GM19035 (cell line): Measurements from ENCODE around the gene CLEC9A.

Experiments used
- ATAC-seq: cut with Tn5 transposase; IDR thresholded peaks from one replicate; pipeline ENCODE4 v1.9.1; 2021; ENCODE audit not compliant: unreplicated experiment

The CLEC9A gene

DNA sequence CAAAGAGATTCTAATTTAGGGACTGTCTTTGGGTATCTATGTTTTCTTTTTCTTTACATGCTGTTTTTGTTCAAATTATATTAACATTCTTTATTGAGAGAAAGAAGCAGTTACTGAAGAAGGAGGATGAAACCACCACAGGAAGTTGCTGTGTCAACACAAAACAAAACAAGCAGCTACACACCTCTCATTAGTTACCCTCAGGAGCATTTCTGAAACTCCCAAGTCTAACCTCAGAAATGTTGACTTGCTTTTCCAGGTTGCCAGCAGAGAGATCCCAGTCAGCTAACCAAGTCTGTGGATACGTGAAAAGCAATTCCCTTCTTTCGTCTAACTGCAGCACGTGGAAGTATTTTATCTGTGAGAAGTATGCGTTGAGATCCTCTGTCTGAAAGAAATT lies 34.8 kb downstream of the CLEC9A start:
- ATAC-seq: no peak

DNA sequence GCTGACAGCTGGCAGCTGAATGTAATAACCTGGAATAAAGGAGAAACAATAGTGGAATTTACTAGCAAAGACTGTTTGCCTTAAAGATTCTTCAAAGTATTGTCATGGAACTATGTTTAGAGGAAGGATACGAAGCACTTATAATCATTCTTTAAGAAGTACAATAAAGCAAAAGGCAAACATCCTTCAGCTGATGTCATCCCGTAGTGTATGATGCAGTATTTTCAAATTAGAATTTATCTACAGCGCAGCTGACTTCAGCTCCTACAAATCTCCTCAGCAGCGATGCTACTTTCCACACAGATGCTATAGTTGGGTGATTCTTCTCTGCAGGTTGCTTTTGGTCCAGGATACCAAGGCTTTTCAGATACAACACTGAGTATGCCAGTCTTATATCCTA lies 36.8 kb downstream of the CLEC9A start:
- ATAC-seq: no peak

DNA sequence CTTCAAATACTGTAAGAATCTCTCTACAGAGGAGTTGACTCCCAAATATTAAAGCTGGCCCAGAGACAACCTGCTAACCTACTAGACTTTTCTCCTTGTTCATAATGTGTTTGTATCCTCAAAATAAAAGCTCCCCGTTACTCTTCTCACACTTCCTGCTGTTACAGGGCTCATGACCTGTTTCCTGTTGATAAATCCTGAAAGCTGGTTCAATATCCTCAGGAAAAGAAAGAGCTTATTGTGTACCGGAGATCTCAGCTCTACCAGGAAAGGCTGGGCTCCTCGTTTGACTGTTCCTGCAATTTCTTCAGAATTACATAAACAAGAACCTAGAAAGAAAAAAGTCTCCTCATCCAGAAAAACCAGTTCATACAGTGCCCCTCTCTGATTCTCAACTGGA lies 37.5 kb downstream of the CLEC9A start:
- no peak for ATAC-seq

DNA sequence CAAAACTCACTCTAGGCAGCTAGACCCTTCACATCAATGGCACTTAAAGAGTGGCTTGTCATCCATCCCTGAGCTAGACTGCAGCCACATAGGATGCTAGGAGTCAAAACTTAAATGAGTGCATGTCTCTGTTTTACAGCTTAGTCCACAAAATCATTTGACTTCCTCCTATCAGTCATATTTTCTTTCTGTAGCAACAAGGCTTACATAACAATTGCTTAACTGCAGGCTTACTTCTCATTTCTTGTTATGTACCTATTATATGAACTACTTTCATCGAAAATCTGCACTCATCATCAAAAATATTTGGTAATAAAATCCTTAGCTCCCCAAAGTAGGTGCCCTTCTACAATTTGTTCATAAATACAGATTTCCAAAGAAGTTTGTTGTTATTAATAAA lies 38.2 kb downstream of the CLEC9A start:
- no peak for ATAC-seq

DNA sequence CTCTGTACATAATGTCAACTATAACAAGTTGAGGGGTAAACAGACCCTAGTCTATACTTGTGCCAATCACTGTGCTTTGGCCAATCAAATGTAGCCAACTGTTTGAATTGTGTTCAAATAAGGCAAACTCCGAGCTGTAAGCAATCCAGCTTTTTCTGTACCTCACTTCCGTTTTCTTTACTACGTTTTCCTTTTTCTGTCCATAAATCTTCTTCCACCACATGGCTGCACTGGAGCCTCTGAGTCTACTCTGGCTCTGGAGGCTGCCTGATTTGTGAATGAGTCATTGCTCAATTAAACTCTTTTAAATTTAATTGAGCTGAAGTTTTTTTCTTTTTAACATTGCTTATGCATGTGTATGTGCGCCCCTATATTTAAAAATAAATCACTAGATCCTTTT lies 38.6 kb downstream of the CLEC9A start:
- ATAC-seq: no peak

DNA sequence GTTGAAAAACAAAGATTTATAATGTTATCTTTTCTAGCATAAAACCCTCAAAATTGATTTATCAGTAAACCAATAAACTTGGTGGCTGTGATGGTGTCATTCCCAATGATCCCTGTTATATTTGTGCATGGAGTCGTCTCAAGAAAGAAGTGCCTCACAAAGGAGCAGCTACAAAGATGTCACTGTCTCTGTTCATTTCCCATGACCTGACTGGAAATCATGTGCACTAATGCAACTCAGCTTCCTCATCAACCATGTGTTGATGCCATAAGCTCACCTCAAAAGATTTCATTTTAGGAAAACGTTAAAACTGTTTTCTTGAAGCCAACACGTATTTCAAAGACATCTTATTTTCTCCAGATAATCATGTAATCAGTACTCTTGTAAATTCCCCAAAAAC lies 39.5 kb downstream of the CLEC9A start:
- ATAC-seq: no peak

DNA sequence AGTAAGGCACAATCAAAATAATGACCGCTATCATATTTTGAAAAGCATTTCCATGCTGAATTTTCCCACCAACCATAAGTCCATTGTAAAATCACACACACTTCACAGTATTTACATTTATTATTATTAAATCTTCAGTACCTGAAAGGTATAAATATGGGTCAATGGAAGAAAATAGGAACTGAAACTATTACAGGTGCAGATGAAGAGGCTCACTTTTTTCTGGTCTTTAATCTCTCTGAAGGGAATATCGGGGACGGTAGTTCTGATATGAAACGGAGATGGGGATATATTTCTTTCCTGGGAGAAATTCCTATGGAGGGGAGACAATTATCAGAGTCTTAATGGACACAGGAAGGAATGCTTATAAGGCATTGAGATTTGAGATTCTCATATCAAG lies 39.9 kb downstream of the CLEC9A start:
- no peak for ATAC-seq

DNA sequence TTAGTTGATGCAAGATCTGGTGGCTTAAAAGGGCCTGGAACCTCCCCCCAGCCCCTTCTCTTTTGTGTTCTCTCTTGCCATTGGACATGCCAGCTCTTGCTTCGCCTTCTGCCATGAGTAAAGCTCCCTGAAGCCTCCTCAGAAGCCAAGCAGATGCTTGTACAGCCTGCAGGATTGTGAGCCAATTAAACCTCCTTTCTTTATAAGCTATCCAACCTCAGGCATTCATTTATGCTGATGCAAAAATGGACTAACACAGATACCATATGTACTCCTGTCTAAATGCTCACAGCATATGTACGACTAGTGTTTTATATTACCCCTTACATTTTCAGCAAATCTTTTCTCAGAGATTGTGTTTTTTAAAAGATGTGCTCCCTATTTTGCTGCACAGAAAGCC lies 41.6 kb downstream of the CLEC9A start:
- no peak for ATAC-seq

DNA sequence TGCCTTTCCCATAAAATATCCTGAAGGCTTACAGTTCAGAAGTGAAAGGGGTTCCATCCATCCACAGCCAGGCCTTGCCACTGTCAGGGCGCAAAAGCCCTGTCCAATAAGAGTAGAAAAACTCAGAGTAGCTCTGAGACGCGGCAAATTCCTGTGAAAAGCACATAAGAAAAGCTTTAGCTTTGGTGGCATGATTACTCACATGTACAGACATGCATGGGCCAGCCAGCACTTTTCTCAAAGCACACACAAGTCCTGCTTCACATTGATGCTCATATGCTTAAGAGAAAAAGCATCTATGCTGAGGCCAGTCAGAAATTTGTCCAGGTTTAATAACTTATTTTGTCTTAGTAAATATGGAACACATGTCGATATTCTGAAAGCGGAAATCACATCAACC lies 42.8 kb downstream of the CLEC9A start:
- ATAC-seq: no peak

DNA sequence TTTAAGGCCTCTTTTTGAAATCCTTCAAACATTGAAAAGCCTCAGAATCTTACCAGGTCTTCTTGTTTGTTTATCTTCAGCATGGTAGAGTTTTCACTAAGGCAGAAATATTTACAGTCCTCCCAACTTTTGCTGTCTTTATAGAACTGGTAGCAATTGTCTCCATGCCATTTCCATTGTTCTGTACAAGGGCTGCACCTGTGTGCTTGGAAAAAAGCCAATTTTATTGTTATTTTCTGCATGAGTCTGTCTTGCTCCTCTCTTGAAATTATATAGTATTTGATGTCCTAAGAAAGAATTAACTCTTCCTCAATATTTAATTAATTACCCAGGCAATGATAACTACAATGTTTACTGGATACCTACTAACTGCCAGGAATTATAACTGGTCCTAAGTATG lies 45.0 kb downstream of the CLEC9A start:
- no peak for ATAC-seq

DNA sequence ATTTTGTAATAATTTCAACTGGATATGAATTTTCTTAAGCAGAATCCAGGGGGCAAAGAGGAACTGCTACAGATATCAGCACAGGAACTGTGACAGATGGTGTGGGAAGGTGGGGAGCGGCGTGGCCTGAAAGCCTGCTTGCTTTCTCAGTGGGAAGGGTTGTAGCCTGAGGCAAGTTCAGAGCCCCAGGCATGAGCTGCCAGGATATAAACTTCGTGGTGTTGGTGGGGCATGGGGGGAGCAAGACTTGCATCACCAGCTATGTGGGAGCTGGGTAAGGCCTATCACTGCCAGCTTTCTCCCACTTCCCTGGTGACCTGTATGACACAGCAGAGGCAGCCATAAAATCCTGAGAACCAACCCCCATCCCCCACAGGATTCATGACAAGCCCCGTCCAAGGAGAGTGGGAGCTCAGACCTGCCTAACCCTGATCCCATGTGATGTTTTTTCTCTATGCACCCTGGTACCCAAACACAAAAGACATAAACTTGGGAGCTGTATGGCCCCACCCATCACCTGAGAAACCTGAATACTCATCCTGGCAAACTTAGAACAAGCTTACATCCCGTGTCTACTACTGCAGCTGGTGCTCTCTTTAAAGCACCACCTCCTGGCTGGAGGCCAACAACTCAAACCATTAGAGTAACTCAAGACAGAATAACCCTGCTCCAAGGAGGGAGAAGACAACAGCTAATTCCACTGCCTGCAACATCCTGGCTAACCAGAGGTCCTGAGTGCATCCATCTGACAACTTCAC lies 51.8 kb downstream of the CLEC9A start:
- ATAC-seq: no peak

DNA sequence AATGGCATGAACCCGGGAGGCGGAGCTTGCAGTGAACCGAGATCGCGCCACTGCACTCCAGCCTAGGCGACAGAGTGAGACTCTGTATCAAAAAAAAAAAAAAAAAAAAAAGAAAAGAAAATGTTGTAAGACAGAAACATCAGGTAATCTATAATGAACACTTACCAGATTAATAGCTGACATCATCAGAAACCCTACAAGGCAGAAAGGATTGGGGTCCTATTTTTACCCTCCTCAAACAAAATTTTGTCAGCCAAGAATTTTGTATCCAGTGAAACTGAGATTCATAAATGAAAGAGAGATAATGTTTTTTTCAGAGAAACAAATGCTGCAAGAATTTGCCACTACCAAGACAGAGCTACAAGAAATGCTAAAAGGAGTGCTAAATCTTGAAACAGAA lies 54.3 kb downstream of the CLEC9A start:
- ATAC-seq: no peak

DNA sequence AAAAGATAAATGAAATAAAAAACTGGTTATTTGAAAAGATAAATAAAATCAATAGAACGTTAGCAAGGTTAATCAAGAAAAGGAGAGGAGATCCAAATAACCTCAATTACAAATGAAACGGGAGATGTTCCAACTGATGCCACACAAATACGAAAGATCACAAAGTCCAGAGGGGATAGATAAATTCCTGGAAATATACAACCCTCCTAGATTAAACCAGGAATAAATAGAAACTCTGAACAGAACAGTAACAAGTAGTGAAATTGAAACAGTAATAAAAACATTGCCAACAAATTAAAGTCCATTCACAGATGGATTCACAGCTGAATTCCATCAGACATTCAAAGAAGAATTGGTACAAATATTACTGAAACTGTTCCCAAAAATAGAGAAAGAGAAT lies 55.9 kb downstream of the CLEC9A start:
- no peak for ATAC-seq

DNA sequence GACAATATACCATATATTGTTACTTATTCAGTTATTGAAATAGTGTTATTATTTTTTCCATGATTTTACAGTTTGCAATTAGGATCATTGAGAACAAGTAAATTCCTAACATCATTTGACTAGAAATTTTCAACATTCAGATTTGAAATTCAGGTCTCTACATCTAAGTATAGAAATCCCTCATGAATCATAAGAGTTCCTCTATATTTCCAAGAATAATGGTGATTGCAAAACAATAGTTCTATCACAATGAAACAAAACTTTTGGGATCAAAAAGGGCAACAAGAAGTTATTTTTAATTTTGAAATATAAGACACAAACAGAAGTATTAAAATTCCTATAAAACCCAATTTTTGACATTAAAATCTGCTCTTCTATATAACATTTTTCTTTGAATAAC lies 57.5 kb downstream of the CLEC9A start:
- ATAC-seq: no peak

DNA sequence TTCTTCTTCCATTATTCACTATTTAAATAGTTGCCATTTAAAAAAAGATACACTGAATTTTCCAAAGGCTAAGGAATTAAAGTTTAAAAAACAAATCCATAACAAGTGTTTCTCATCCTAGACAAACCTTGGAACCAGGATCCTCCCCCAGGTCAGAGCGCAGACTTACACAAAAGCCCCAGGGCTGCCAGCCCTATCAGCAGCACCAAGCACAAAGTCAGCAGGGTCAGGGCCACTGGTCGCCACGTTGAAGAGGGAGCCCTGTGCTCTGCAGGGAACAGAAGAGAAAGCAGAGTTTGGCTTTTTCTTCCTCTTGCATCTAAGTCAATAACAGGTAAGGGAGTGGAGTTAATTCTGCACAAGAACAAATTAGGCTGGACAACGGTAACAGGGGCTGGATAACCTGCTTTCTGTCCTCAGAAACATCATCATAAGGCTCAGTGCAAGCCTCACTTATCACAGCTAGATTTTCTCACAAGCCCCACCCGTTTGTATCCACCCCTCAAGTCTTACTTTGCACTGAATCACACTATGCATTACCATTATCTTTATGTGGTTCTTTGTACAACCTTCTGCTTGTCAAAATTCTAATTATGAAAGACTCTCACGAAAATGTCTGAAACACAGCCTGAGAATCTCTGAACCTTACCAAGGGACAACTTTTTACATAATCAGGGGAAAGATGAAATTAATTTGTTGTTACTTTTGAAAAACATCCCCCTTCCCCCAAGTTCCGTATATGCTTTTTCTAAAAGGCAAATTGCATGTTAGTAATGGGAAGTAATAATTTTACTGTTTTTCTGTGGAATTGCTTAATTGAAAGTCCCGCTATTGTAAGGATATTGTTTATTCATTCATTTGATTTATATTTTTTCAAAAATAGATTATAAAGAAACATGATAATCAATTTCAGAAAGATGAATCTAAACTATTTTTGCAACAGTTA lies 58.7 kb downstream of the CLEC9A start:
- no peak for ATAC-seq

DNA sequence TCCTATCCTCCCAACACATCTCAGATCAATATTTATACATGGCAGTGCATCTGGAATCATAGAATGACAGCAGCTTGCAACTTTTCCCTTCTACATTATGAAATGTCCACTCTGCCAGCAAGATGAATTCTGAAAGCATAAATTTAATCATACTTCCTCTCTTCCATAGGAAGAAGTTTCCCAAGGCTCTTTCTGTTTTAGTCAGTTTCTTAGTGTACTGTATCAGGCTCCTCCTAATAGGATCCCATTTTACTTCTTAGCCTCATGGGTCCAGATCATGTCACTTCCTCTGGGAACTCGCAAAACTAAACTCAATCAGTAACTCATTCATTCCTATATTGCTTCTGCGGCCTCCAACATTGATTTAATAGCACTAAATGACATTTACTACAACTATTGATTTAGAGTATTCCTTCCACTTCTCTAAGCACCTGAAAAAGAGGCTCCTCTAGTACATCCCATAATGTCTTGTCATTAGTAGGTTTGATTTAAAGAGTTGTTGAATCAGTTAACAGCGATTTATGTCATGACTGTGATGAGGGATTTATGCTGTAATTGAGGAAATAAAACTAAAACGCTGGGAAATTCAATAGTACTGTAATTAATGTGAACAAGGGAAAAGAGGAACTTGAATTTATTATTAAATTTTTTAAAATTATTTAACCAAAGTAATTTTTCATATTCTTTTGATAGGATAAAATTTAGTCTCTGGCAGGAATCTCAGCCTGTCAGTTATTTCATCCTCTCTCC lies 64.3 kb downstream of the CLEC9A start:
- ATAC-seq: no peak

DNA sequence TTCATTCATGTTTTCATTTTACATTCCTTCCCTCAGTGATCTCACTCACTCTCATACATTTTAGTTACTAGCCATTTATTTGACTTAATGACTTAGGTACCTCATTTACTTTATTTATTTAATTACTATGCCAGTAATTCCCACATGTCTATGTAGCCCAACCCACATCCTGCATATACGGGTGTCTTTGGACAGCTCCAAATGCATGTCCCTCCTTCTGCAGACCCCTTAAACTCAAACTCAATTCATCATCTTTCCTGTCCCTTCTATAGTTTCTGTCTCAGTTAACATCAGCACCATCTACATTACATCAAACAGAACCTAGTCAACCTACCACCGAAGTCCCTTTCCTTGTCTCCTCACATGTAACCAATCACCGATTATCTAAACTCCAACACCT lies 65.5 kb downstream of the CLEC9A start:
- no peak for ATAC-seq

DNA sequence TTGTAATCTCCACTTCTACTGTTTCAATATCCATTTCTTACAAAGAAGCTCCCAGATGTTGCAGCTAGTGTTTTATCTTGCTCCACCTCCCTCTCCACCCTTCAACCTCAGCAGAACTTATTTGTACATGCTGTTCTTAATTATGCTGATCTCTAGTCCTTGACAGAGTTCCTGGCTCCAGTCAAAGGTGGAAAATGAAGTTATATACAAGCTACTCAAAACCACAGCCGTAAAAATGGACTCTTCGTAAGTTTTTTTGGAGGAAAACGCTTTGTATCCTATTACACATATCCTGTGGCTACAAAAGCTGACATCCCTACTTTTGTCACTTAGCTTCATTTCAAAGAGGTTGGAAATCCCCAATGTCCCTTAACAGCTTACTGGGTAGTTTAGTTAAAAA lies 67.0 kb downstream of the CLEC9A start:
- ATAC-seq: no peak

DNA sequence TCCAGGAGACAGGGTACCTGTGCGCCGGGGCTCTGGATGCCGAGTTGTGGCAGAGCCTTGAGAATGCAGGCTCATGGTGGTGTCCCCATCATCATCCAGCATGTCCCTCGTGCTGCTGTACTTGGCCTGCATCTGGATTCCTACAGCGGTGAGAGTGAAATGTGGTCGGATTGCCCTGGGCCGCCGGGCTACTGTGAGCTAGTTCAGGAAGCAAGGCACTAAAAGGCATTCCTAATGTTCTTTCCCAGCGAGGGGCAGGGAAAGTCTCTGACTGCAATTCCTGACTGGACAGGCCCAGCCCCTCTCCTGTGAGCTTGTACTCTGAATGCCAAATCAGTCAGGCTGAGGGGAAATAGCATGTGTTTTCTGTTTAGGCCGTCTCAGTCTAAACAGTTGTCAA lies 68.3 kb downstream of the CLEC9A start, which contains the start of gene CLEC1A:
Gene CLEC1A (minus strand): TSS at position 195 of the 400 bp plus-strand sequence. CDS start 63 bp downstream, at position 132.
- no peak for ATAC-seq

DNA sequence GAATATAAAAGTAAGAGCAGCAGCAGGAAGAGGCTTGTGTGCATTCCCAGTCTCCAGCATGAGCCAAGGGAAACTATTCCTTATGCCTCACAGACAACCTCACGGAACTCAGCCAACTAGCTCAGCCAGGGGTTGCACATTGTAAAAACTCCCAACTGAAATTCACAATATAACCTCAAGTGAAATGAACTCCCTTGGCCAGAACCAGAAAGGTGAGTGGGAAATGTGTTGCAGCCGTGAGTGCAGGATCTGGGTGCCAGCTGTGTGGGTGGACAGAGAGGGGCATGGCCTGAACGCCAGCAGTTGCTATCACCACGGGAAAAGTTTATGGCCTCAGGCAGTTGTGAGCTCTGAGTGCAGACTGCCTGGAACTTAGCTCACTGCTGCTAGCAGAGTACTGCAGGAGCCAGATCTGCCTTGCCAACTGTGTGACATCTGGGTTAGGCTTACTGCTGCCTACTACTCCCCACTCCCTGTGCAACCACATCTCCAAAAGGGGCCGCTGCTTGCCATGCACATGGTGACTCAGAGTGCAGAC lies 70.6 kb downstream of the CLEC9A start:
- no peak for ATAC-seq

DNA sequence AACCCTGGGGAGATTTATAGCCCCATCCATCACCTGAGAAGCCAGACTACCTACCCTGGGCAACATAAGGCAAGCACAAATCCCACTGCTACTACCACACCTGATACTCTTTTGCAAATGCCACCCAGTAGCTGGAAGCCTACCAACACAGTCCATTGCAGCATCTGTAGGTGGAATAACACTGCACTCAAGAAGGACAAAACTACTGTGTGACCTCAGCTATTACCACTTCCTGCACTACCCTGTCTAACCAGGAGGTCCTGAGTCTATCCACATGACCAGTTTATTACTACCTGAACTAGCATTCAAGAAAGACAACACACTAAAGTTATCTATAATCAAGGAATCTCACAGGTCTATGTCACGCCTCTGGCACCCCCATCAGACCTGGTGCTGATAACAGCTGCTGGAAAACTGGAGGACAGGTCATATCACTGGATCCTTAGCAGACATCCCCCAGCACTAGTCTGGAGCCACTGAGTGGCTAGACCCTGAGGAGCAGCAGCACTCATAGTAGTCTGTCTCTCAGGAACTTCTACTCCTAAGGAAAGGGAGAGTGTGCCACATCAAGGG lies 71.3 kb downstream of the CLEC9A start:
- no peak for ATAC-seq
